Mesothelial cell of epicardium (in vitro differentiated cells): ENCODE results near the gene DNAH6. TPM values are rescaled to one million over a fixed set of nuclear protein-coding genes. Genes with fewer than 3 reads are reported as not detected.

Experiments
- DNase-seq, 2 experiments: peaks; one replicate each; pipeline ENCODE4 v3.0.0; 2021; ENCODE audit warnings: low spot score in 2 of 2; ENCODE audit not compliant: unreplicated experiment in 2 of 2
- H3K27ac Mint-ChIP-seq: 2 replicates; pipeline ENCODE4 v1.8.0; 2021; ENCODE audit warnings: mixed read lengths
- H3K27me3 Mint-ChIP-seq: 2 replicates; pipeline ENCODE4 v1.8.0; 2021; ENCODE audit warnings: low read depth, mixed read lengths
- H3K36me3 Mint-ChIP-seq: 2 replicates; pipeline ENCODE4 v1.8.0; 2021; ENCODE audit warnings: mixed read lengths
- H3K4me1 Mint-ChIP-seq: 2 replicates; pipeline ENCODE4 v1.8.0; 2021; ENCODE audit warnings: mixed read lengths
- H3K4me3 Mint-ChIP-seq: 2 replicates; pipeline ENCODE4 v1.8.0; 2021; ENCODE audit warnings: mild to moderate bottlenecking, moderate library complexity, mixed read lengths
- H3K9me3 Mint-ChIP-seq: 2 replicates; pipeline ENCODE4 v1.8.0; 2021; ENCODE audit warnings: mixed read lengths
- CTCF ChIP-seq: fragments of 200-600 bp; sonication (generic); IDR thresholded peaks from one replicate; pipeline ENCODE4 v1.5.0; 2021; ENCODE audit warnings: antibody characterized with exemption; ENCODE audit not compliant: unreplicated experiment
- total RNA-seq: library from RNA; stranded (reverse); gene quantifications from 3 replicates; pipeline ENCODE4 v1.2.1, GENCODE V29; 2021

Gene DNAH6
- total RNA-seq, 1 donor from 2014 or later: 0.54 TPM

GRCh38 chr2:84534225-84534624 is 17.9 kb downstream of the DNAH6 start:
- no peak for TF ChIP-seq CTCF
- H3K27me3 Mint-ChIP-seq: peaks cover 15% of the 10 kb centered on the region
- no peaks in the 10 kb centered on the region for H3K4me1 Mint-ChIP-seq
- no peaks in the 10 kb centered on the region for H3K36me3 Mint-ChIP-seq
- no peaks in the 10 kb centered on the region for H3K9me3 Mint-ChIP-seq
- H3K4me3 Mint-ChIP-seq: no peak overlapping the region
- H3K27ac Mint-ChIP-seq: no peak overlapping the region
- DNase-seq: no peak

GRCh38 chr2:84537251-84537650 is 21.0 kb downstream of the DNAH6 start:
- Mint-ChIP-seq H3K27me3 (peaks cover 24% of the 10 kb centered on the region), H3K27ac (no peak overlapping the region), H3K9me3 (no peaks in the 10 kb centered on the region), H3K4me1 (no peaks in the 10 kb centered on the region), H3K4me3 (no peak overlapping the region), H3K36me3 (no peaks in the 10 kb centered on the region)
- no peak for DNase-seq
- no peak for TF ChIP-seq CTCF

- H3K9me3 Mint-ChIP-seq: no peaks in the 10 kb centered on the region
- H3K4me3 Mint-ChIP-seq: no peak overlapping the region
- no peak overlapping the region for H3K27ac Mint-ChIP-seq
- H3K4me1 Mint-ChIP-seq: no peaks in the 10 kb centered on the region
- TF ChIP-seq CTCF: no peak
- H3K27me3 Mint-ChIP-seq: peaks cover 19% of the 10 kb centered on the region
- H3K36me3 Mint-ChIP-seq: no peaks in the 10 kb centered on the region
- DNase-seq: no peak
These were observed 23.4 kb downstream of the DNAH6 start for GRCh38 chr2:84539729-84540128.

GRCh38 chr2:84545005-84545404 is 28.7 kb downstream of the DNAH6 start:
- no peak overlapping the region for H3K4me3 Mint-ChIP-seq
- DNase-seq: no peak
- no peaks in the 10 kb centered on the region for H3K4me1 Mint-ChIP-seq
- no peak overlapping the region for H3K27ac Mint-ChIP-seq
- H3K36me3 Mint-ChIP-seq: no peaks in the 10 kb centered on the region
- H3K9me3 Mint-ChIP-seq: no peaks in the 10 kb centered on the region
- H3K27me3 Mint-ChIP-seq: peaks cover 9% of the 10 kb centered on the region
- no peak for TF ChIP-seq CTCF

- Mint-ChIP-seq H3K4me3 (no peak overlapping the region), H3K27me3 (no peaks in the 10 kb centered on the region), H3K27ac (no peak overlapping the region), H3K36me3 (no peaks in the 10 kb centered on the region), H3K4me1 (no peaks in the 10 kb centered on the region), H3K9me3 (no peaks in the 10 kb centered on the region)
- TF ChIP-seq CTCF: no peak
- no peak for DNase-seq
These were observed 30.3 kb downstream of the DNAH6 start for GRCh38 chr2:84546551-84546950.

- Mint-ChIP-seq H3K27ac (no peak overlapping the region), H3K36me3 (no peaks in the 10 kb centered on the region), H3K9me3 (no peaks in the 10 kb centered on the region)
These were observed 32.0 kb downstream of the DNAH6 start for GRCh38 chr2:84548303-84548702.

More at GRCh38 chr2:84548303-84548702, 32.0 kb downstream of the DNAH6 start:
- no peak for DNase-seq
- Mint-ChIP-seq H3K4me1 (no peaks in the 10 kb centered on the region), H3K27me3 (peaks cover 4% of the 10 kb centered on the region), H3K4me3 (no peak overlapping the region)
- no peak for TF ChIP-seq CTCF
